CD4-positive, alpha-beta T cell treated with Interleukin-15 for 1 hour (primary cell): ENCODE measurements around the gene TMEM178B.

ENCODE experiments used
- DNase-seq: peaks from one replicate; pipeline ENCODE4 v3.0.0-alpha.2; 2020

TMEM178B gene

GRCh38 chr7:141436575-141437075 is 362.8 kb downstream of the TMEM178B start:
- no peak for DNase-seq

GRCh38 chr7:141439164-141439563 is 365.3 kb downstream of the TMEM178B start:
- no peak for DNase-seq

- DNase-seq = no peak
Observed at GRCh38 chr7:141439776-141440175, 365.9 kb downstream of the TMEM178B start.

GRCh38 chr7:141441837-141442627 is 368.2 kb downstream of the TMEM178B start:
- DNase-seq = no peak

GRCh38 chr7:141442781-141443180 is 368.9 kb downstream of the TMEM178B start:
- DNase-seq = no peak

GRCh38 chr7:141444961-141445360 is 371.1 kb downstream of the TMEM178B start:
- no peak for DNase-seq

GRCh38 chr7:141451232-141451631 is 377.4 kb downstream of the TMEM178B start:
- DNase-seq = no peak

- no peak for DNase-seq
Observed at GRCh38 chr7:141452911-141453310, 379.0 kb downstream of the TMEM178B start.

GRCh38 chr7:141454338-141454737 is 380.5 kb downstream of the TMEM178B start:
- no peak for DNase-seq

GRCh38 chr7:141455723-141456122 is 381.9 kb downstream of the TMEM178B start:
- no peak for DNase-seq

- no peak for DNase-seq
Observed at GRCh38 chr7:141456298-141456697, 382.4 kb downstream of the TMEM178B start.

GRCh38 chr7:141456711-141457110 is 382.8 kb downstream of the TMEM178B start:
- DNase-seq = no peak

GRCh38 chr7:141460781-141461715 is 387.2 kb downstream of the TMEM178B start:
- DNase-seq = no peak

GRCh38 chr7:141461924-141462323 is 388.1 kb downstream of the TMEM178B start:
- no peak for DNase-seq

GRCh38 chr7:141462958-141463357 is 389.1 kb downstream of the TMEM178B start:
- no peak for DNase-seq

GRCh38 chr7:141463986-141464385 is 390.1 kb downstream of the TMEM178B start:
- DNase-seq = no peak

GRCh38 chr7:141464551-141464950 is 390.7 kb downstream of the TMEM178B start:
- no peak for DNase-seq

GRCh38 chr7:141466151-141466904 is 392.5 kb downstream of the TMEM178B start:
- no peak for DNase-seq

- no peak for DNase-seq
Observed at GRCh38 chr7:141468341-141468740, 394.5 kb downstream of the TMEM178B start.

GRCh38 chr7:141475679-141476078 is 401.8 kb downstream of the TMEM178B start:
- no peak for DNase-seq

- DNase-seq = no peak
Observed at GRCh38 chr7:141477865-141478264, 404.0 kb downstream of the TMEM178B start.

- DNase-seq = no peak
Observed at GRCh38 chr7:141478845-141479244, 405.0 kb downstream of the TMEM178B start.

- no peak for DNase-seq
Observed at GRCh38 chr7:141480953-141481352, 407.1 kb downstream of the TMEM178B start.
